Prostate gland (tissue), 2 donors: Measurements from ENCODE around the gene WDTC1. TPM values are rescaled to one million over a fixed set of nuclear protein-coding genes. Genes with fewer than 3 reads are reported as not detected.

Experiments used
- DNase-seq: peaks from one replicate; pipeline ENCODE4 v3.0.0-alpha.2; 2019; ENCODE audit warnings: low spot score
- H3K27ac ChIP-seq, 2 donors: fragments of 200-600 bp; sonication (generic); 2 replicates each; pipeline ENCODE4 v1.5.1; 2017 to 2019
- H3K27me3 ChIP-seq: fragments of 200-600 bp; sonication (generic); replicated peaks from 2 replicates; pipeline ENCODE4 v1.5.1; 2019; ENCODE audit not compliant: insufficient read depth
- H3K36me3 ChIP-seq, 2 donors: fragments of 200-600 bp; sonication (generic); 1 replicate in 1 of 2; 2 replicates in 1 of 2; pipeline versions ENCODE4 v1.5.1 to v1.8.1; 2017 to 2019
- H3K4me1 ChIP-seq: fragments of 200-600 bp; sonication (generic); replicated peaks from 2 replicates; pipeline ENCODE4 v1.5.1; 2019
- H3K4me3 ChIP-seq, 2 donors: fragments of 200-600 bp; sonication (generic); 2 replicates each; pipeline ENCODE4 v1.5.1; 2017 to 2019
- H3K9me3 ChIP-seq: fragments of 200-600 bp; sonication (generic); 2 replicates; pipeline ENCODE4 v1.5.1; 2017
- CTCF ChIP-seq, 4 experiments: fragments of 200-600 bp in 2 of 4; fragments of 450-650 bp in 2 of 4; sonication (generic) in 2 of 4; IDR thresholded peaks; 1 replicate in 3 of 4; 2 replicates in 1 of 4; pipeline ENCODE4 v1.5.1; 2016 to 2019; ENCODE audit warnings: antibody characterized with exemption in 4 of 4, mild to moderate bottlenecking in 2 of 4, moderate library complexity in 2 of 4
- POLR2A ChIP-seq: fragments of 450-650 bp; IDR thresholded peaks from one replicate; pipeline ENCODE4 v1.6.1; 2016; ENCODE audit warnings: antibody characterized with exemption, mild to moderate bottlenecking
- POLR2AphosphoS5 ChIP-seq: sonication (generic); formaldehyde crosslinking; IDR thresholded peaks from one replicate; pipeline ENCODE4 v1.6.1; 2017; ENCODE audit warnings: antibody characterized with exemption
- WGBS: methylation state at CpG from one replicate; pipeline ENCODE4 v1.1.5; 2018; 5-methylcytosine and 5-hydroxymethylcytosine counted together
- intact Hi-C: fragments of 100-400 bp; cut with DNase I; formaldehyde crosslinking; loops from one replicate; pipeline ENCODE4 v1.14.2; 2022
- total RNA-seq, 2 donors: library from RNA; depleted of rRNA; stranded (reverse); fragments of >200 nt; gene quantifications; one replicate each; pipeline ENCODE4 v1.1.0, GENCODE V29; 2016

Gene WDTC1
- total RNA-seq, 2 donors from 2014 or later: 45.1 to 56.1 TPM

- Histone ChIP-seq H3K27ac (peak overlapping the region; percentile 78 to 81), H3K27me3 (no peaks in the 10 kb centered on the region), H3K4me3 (peak overlapping the region; percentile 40 to 46), H3K4me1 (no peaks in the 10 kb centered on the region), H3K36me3 (no peaks in the 10 kb centered on the region), H3K9me3 (no peaks in the 10 kb centered on the region)
- 34% methylated on average over 28 of the region's 31 CpGs for WGBS
- TF ChIP-seq POLR2A: peak; percentile 54
- peak; percentile 53 for TF ChIP-seq POLR2AphosphoS5
- no peak for TF ChIP-seq CTCF (IDR thresholded peaks at IDR 0.05)
- intact Hi-C loops: no loop called here
- peak; percentile 81 for DNase-seq
These were observed 108.6 kb downstream of the WDTC1 start for GRCh38 chr1:27342778-27343638.

GRCh38 chr1:27343639-27344025, 109.2 kb downstream of the WDTC1 start:
- peak overlapping the region; percentile 40 to 46 for H3K4me3 ChIP-seq
- no peaks in the 10 kb centered on the region for H3K27me3 ChIP-seq
- TF ChIP-seq POLR2A: no peak
- no peak for TF ChIP-seq CTCF (IDR thresholded peaks at IDR 0.05)
- TF ChIP-seq POLR2AphosphoS5: no peak
- H3K9me3 ChIP-seq: no peaks in the 10 kb centered on the region
- peak overlapping the region; percentile 78 to 81 for H3K27ac ChIP-seq
- intact Hi-C loops: no loop called here
- H3K4me1 ChIP-seq: no peaks in the 10 kb centered on the region
- no peak for DNase-seq
- no peaks in the 10 kb centered on the region for H3K36me3 ChIP-seq
- WGBS: 36% methylated on average over 5 of the region's 5 CpGs

- WGBS: 89% methylated on average over 11 of the region's 12 CpGs
- Histone ChIP-seq H3K27ac (no peak overlapping the region), H3K36me3 (no peaks in the 10 kb centered on the region), H3K27me3 (no peaks in the 10 kb centered on the region), H3K4me1 (peaks cover 4% of the 10 kb centered on the region), H3K4me3 (no peak overlapping the region), H3K9me3 (no peaks in the 10 kb centered on the region)
- DNase-seq: no peak
- TF ChIP-seq CTCF (IDR thresholded peaks at IDR 0.05) (no peak), POLR2AphosphoS5 (no peak), POLR2A (no peak)
- intact Hi-C loops: no loop called here
These were observed 110.8 kb downstream of the WDTC1 start for GRCh38 chr1:27345272-27345671.

- no peak for DNase-seq
- intact Hi-C loops: no loop called here
- no peaks in the 10 kb centered on the region for H3K9me3 ChIP-seq
- WGBS: 90% methylated on average over 8 of the region's 8 CpGs
- no peak for TF ChIP-seq POLR2AphosphoS5
- no peak for TF ChIP-seq POLR2A
- TF ChIP-seq CTCF (IDR thresholded peaks at IDR 0.05): no peak
- H3K4me3 ChIP-seq: no peak overlapping the region
- H3K27ac ChIP-seq: no peak overlapping the region
- H3K36me3 ChIP-seq: no peaks in the 10 kb centered on the region
- H3K4me1 ChIP-seq: peaks cover 5% of the 10 kb centered on the region
- no peaks in the 10 kb centered on the region for H3K27me3 ChIP-seq
These were observed 111.9 kb downstream of the WDTC1 start for GRCh38 chr1:27346357-27346756.
